ENCODE data around the gene CCDC3. TPM values are rescaled to one million over a fixed set of nuclear protein-coding genes. Genes with fewer than 3 reads are reported as not detected.
"Not testable (repeated sequence)": the region's sequence is repeated elsewhere in the genome, so short reads cannot be mapped to it uniquely, and the experiment has no call there.

The CCDC3 gene
- total RNA-seq, 2 experiments from 2014 or later: 0.12 TPM

- H3K9me3 Mint-ChIP-seq (ENCODE audit: low read depth); H3K27ac Mint-ChIP-seq; H3K36me3 Mint-ChIP-seq; CTCF ChIA-PET; H3K4me1 Mint-ChIP-seq; DNase-seq; ATAC-seq; H3K27me3 Mint-ChIP-seq; H3K4me3 Mint-ChIP-seq: not testable (repeated sequence)
Observed at GRCh38 chr10:12983568-12983967, 17.9 kb downstream of the CCDC3 start.

- Mint-ChIP-seq H3K36me3 (no peaks in the 10 kb centered on the region), H3K27ac (no peak overlapping the region), H3K27me3 (peaks cover 9% of the 10 kb centered on the region), H3K4me3 (no peak overlapping the region), H3K4me1 (no peaks in the 10 kb centered on the region), H3K9me3 (ENCODE audit: low read depth) (no peaks in the 10 kb centered on the region)
- CTCF ChIA-PET: no interaction called here
- ATAC-seq (no peak), DNase-seq (no peak)
Observed at GRCh38 chr10:12981570-12981969, 19.9 kb downstream of the CCDC3 start.

DNA sequence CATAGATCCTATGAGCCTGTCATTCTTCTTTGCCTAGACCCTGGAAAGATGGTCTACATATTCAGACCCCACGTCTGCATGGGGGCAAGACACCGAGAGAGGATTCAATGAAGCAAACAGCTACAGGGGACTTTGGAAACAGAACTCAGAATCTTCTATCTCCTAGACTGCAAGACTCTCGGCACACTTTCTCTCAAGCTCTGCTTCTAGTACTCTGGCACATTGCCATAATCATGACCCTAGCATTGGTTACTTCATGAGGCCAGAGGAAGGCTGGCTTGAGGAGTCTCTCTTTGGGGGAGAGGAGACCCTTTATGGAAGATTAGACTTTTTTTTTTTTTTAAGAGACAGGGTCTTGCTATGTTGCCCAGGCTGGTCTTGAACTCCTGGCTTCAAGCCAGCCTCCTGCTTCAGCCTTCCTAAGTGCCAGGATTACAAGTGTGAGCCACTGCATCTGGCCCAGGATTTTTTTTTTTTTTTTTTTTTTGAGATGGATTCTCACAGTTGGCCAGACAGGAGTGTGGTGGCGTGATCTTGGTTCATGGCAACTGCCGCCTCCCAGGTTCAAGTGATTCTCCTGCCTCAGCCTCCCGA lies 20.7 kb downstream of the CCDC3 start:
- Mint-ChIP-seq H3K27ac (no peak overlapping the region), H3K4me3 (no peak overlapping the region), H3K9me3 (ENCODE audit: low read depth) (no peaks in the 10 kb centered on the region), H3K4me1 (no peaks in the 10 kb centered on the region), H3K27me3 (peaks cover 13% of the 10 kb centered on the region), H3K36me3 (no peaks in the 10 kb centered on the region)
- ATAC-seq (no peak), DNase-seq (no peak)
- CTCF ChIA-PET: no interaction called here

GRCh38 chr10:12980102-12980661 lies 21.3 kb downstream of the CCDC3 start:
- Mint-ChIP-seq H3K27ac (no peak overlapping the region), H3K27me3 (peaks cover 13% of the 10 kb centered on the region), H3K36me3 (no peaks in the 10 kb centered on the region), H3K9me3 (ENCODE audit: low read depth) (no peaks in the 10 kb centered on the region), H3K4me1 (no peaks in the 10 kb centered on the region), H3K4me3 (no peak overlapping the region)
- DNase-seq (no peak), ATAC-seq (no peak)
- CTCF ChIA-PET: no interaction called here

DNA sequence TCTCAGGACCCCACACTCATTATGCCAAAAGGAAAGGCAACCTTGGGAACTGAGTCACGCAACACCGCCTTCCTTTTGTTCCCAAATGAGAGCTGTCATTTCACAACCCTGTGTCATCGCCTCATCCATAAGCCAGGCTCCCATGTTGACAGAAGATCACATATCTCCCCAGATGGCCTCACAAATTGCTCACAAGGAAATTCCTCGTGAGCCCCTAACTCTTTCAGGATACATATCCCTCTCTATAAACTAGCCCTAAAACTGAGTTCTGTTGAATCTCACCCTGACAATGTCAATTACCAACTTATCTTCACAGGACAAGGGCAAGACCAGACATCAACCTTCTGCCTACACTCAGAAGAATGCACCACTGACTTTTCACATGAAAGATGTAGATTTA lies 22.6 kb downstream of the CCDC3 start:
- Mint-ChIP-seq H3K9me3 (ENCODE audit: low read depth) (no peaks in the 10 kb centered on the region), H3K4me1 (no peaks in the 10 kb centered on the region), H3K27ac (no peak overlapping the region), H3K4me3 (no peak overlapping the region), H3K36me3 (no peaks in the 10 kb centered on the region), H3K27me3 (peaks cover 13% of the 10 kb centered on the region)
- ATAC-seq (no peak), DNase-seq (no peak)
- CTCF ChIA-PET: no interaction called here

- H3K4me3 Mint-ChIP-seq: no peak overlapping the region
Observed at GRCh38 chr10:12975906-12976305, 25.6 kb downstream of the CCDC3 start.

DNA sequence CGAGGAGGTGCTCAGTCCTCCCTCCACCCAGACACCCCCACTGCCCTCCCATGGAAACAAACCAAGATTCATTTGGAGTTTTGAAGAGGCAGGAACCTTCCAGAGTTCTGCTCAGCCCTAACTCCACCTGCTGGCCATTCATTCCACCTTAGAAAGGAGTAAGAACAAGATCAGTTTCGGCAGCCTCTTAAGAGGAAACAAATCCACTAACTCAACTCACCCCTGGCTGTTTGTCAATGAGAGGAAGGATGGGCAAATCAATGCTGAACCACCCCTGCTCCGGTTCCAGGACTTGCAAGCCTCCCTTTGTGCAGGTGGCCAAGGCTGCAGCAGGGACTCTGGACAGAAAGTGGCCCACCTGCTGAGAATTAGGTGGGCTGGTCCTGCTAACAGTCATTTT lies 26.2 kb downstream of the CCDC3 start:
- CTCF ChIA-PET: no interaction called here
- Mint-ChIP-seq H3K9me3 (ENCODE audit: low read depth) (no peaks in the 10 kb centered on the region), H3K27ac (no peak overlapping the region), H3K36me3 (no peaks in the 10 kb centered on the region), H3K4me3 (no peak overlapping the region), H3K27me3 (peaks cover 13% of the 10 kb centered on the region), H3K4me1 (no peaks in the 10 kb centered on the region)
- ATAC-seq (no peak), DNase-seq (no peak)

More at GRCh38 chr10:12975906-12976305, 25.6 kb downstream of the CCDC3 start:
- CTCF ChIA-PET: no interaction called here
- H3K9me3 Mint-ChIP-seq (ENCODE audit: low read depth): no peaks in the 10 kb centered on the region
- no peaks in the 10 kb centered on the region for H3K36me3 Mint-ChIP-seq
- no peak overlapping the region for H3K27ac Mint-ChIP-seq
- ATAC-seq: no peak
- DNase-seq: no peak
- H3K4me1 Mint-ChIP-seq: no peaks in the 10 kb centered on the region
- peaks cover 13% of the 10 kb centered on the region for H3K27me3 Mint-ChIP-seq

DNA sequence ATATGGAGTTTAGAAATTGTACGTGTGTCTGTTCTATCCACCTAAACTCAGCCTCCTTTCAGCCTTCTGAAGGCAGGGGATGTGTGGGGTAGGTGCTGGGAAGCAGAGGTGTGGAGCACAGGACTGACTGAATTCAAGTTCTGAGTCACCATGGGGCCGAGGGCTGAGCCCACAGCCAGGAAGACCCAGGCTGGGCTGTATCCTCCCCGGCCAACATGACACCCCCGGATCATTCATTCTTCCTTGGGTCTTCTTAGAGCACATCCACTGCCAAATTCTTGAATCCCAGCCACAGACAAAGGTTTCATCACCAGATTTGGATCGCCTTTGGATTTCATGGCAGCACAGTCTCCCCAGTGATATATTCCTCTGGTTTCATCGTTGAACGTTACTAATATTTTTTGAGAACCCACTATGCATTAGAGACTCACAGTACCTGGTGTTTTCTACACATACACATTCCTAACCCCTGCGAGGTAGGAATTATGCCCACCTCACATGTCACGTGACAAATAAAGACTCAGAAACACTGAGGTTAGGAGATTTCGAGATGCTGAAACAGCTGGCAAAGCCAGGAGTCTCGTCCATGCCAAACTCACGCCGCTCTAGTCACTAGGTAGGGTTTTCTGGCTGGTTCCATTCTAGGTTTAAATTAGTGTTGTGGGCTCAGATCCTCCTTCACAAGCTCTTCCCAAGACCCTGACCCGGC lies 26.9 kb downstream of the CCDC3 start:
- ATAC-seq: no peak
- no peaks in the 10 kb centered on the region for H3K36me3 Mint-ChIP-seq
- no peaks in the 10 kb centered on the region for H3K4me1 Mint-ChIP-seq
- DNase-seq: no peak
- CTCF ChIA-PET: no interaction called here
- H3K4me3 Mint-ChIP-seq: no peak overlapping the region
- H3K9me3 Mint-ChIP-seq (ENCODE audit: low read depth): no peaks in the 10 kb centered on the region
- H3K27me3 Mint-ChIP-seq: peaks cover 13% of the 10 kb centered on the region
- H3K27ac Mint-ChIP-seq: no peak overlapping the region

- Mint-ChIP-seq H3K4me3 (no peak overlapping the region), H3K27ac (no peak overlapping the region), H3K36me3 (no peaks in the 10 kb centered on the region), H3K9me3 (ENCODE audit: low read depth) (no peaks in the 10 kb centered on the region), H3K4me1 (no peaks in the 10 kb centered on the region), H3K27me3 (peaks cover 13% of the 10 kb centered on the region)
- CTCF ChIA-PET: no interaction called here
- DNase-seq (no peak), ATAC-seq (no peak)
Observed at GRCh38 chr10:12974078-12974477, 27.4 kb downstream of the CCDC3 start.

- H3K4me3 Mint-ChIP-seq: no peak overlapping the region
- no peak for DNase-seq
- H3K9me3 Mint-ChIP-seq (ENCODE audit: low read depth): no peaks in the 10 kb centered on the region
- H3K27ac Mint-ChIP-seq: no peak overlapping the region
- H3K27me3 Mint-ChIP-seq: peaks cover 9% of the 10 kb centered on the region
- H3K36me3 Mint-ChIP-seq: no peaks in the 10 kb centered on the region
- no peak for ATAC-seq
- H3K4me1 Mint-ChIP-seq: no peaks in the 10 kb centered on the region
- CTCF ChIA-PET: no interaction called here
Observed at GRCh38 chr10:12973149-12973718, 28.3 kb downstream of the CCDC3 start.

DNA sequence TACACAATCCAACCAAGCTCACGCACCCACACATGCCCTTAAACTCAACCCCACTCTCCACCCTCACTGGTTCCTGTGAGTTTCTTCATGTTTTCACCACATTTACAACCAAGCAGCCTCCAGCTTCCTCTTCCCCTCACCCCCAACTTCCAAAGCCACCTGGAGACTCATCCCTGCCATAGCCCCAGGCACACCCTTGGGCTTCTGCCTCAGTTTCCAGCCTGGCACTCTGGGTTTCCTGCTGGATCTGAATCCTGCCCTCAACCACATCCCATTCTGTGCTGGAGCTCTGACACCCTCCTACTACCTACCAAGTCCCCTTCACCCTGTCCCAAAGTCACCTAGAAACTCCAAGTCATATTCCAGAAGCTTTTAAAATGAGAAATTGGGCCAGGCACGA lies 29.4 kb downstream of the CCDC3 start:
- H3K4me1 Mint-ChIP-seq: no peaks in the 10 kb centered on the region
- no peak overlapping the region for H3K27ac Mint-ChIP-seq
- no peaks in the 10 kb centered on the region for H3K36me3 Mint-ChIP-seq
- ATAC-seq: no peak
- peaks cover 13% of the 10 kb centered on the region for H3K27me3 Mint-ChIP-seq
- no peak overlapping the region for H3K4me3 Mint-ChIP-seq
- H3K9me3 Mint-ChIP-seq (ENCODE audit: low read depth): peaks cover 4% of the 10 kb centered on the region
- DNase-seq: no peak
- CTCF ChIA-PET: no interaction called here

DNA sequence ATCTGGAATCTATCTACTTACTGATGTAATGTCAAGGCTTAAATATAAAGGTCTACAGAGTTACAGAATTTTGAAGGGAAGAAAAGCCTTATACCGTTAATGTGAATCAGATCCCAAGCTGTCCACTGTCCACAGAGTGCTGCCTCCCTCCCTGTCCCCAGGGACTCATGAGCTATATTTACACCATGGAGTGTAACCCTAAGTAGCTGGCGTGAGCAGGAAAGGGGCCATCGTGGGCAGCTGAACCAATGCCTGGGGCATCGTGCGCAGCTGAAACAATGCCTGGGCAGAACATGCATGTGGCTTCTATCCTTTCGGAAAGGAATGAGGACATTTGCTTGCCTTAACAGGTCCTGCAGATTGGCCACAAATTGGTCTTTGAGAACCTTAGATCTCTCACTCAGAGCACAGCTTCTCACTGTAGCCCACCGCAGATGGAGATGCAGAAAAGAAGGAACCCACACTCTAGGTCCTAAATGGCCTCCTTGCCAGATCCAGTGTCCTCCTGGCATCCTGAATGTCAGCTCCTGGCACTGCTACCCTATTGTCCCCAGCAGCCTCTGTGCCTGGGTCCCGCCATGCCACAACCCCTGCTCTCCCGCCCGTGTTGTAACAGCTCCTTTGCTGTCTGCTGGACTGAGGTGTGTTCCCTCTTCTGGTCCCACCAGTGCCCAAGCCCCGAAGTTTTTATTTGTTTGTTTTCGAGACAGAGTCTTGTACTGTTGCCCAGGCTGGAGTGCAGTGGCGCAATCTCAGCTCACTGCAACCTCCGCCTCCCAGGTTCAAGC lies 30.3 kb downstream of the CCDC3 start:
- no peak overlapping the region for H3K27ac Mint-ChIP-seq
- no peaks in the 10 kb centered on the region for H3K4me1 Mint-ChIP-seq
- peaks cover 4% of the 10 kb centered on the region for H3K9me3 Mint-ChIP-seq (ENCODE audit: low read depth)
- H3K4me3 Mint-ChIP-seq: no peak overlapping the region
- CTCF ChIA-PET: no interaction called here
- no peak for ATAC-seq
- peaks cover 2% of the 10 kb centered on the region for H3K36me3 Mint-ChIP-seq
- peaks cover 9% of the 10 kb centered on the region for H3K27me3 Mint-ChIP-seq
- DNase-seq: no peak

DNA sequence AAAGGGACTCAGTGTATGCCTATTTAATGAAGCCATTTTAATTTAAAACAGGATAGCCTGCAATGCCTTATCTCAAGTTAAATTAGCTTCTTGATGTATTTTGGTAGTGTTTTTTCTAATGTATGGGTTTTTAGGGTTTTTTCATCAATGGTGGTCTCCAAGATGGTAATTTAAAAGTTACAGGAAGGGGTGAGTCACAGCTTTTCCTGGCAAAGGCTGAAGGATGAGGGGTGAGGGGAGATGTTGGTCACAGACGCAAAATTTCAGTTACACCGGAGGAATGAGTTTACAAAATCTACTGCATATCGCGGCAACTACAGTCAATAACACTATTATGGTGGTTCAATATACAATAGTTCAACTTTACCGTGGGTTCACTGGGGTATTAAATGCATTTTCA lies 31.6 kb downstream of the CCDC3 start:
- H3K4me3 Mint-ChIP-seq: no peak overlapping the region

More for the DNA sequence above, 31.6 kb downstream of the CCDC3 start:
- Mint-ChIP-seq H3K36me3 (peaks cover 2% of the 10 kb centered on the region), H3K9me3 (ENCODE audit: low read depth) (peaks cover 4% of the 10 kb centered on the region), H3K4me1 (no peaks in the 10 kb centered on the region), H3K27me3 (peaks cover 11% of the 10 kb centered on the region), H3K27ac (no peak overlapping the region)
- ATAC-seq: no peak
- CTCF ChIA-PET: no interaction called here
- no peak for DNase-seq
